GM10266 (cell line): ENCODE measurements around the gene DDX41.
A peak's percentile ranks its signal among the peaks of the same experiment; 100 is the strongest.

Source experiments
- DNase-seq: peaks from one replicate; pipeline ENCODE4 v3.0.0; 2012; ENCODE audit errors: extremely low spot score
- CTCF ChIP-seq: IDR thresholded peaks from 2 replicates; pipeline ENCODE4 v1.5.1; 2012; ENCODE audit warnings: mild to moderate bottlenecking, low read depth; ENCODE audit not compliant: control insufficient read depth, insufficient read depth; ENCODE audit errors: missing control alignments

The DDX41 gene

GRCh38 chr5:177507165-177507564, 9.6 kb downstream of the DDX41 start:
- no peak for DNase-seq
- TF ChIP-seq CTCF: peak; percentile 3

- TF ChIP-seq CTCF: no peak
- DNase-seq: no peak
Measured at GRCh38 chr5:177505075-177505474, 11.7 kb downstream of the DDX41 start.

GRCh38 chr5:177504086-177505056, 12.4 kb downstream of the DDX41 start:
- DNase-seq: no peak

GRCh38 chr5:177503351-177504085, 13.2 kb downstream of the DDX41 start:
- DNase-seq: no peak
- TF ChIP-seq CTCF: no peak

More at GRCh38 chr5:177504086-177505056, 12.4 kb downstream of the DDX41 start:
- TF ChIP-seq CTCF: no peak

GRCh38 chr5:177502886-177503285, 13.9 kb downstream of the DDX41 start:
- DNase-seq: no peak

GRCh38 chr5:177501874-177502678, 14.7 kb downstream of the DDX41 start:
- DNase-seq: no peak
- no peak for TF ChIP-seq CTCF

More at GRCh38 chr5:177502886-177503285, 13.9 kb downstream of the DDX41 start:
- no peak for TF ChIP-seq CTCF
